ENCODE results near the gene NRIP3.

NRIP3 gene

GRCh38 chr11:9037046-9037780 is 33.4 kb upstream of the NRIP3 start:
- no peak for TF ChIP-seq CTCF (IDR thresholded peaks at IDR 0.05; ENCODE audit: borderline replicate concordance, control extremely low read depth, extremely low read depth, insufficient read depth, missing control alignments)
- in situ Hi-C loops (cut with MboI; ENCODE audit: low sequenced_read_pairs, unreplicated experiment): no loop called here
- DNase-seq (ENCODE audit: low spot score): no peak

GRCh38 chr11:9030601-9031000 is 26.8 kb upstream of the NRIP3 start:
- DNase-seq (ENCODE audit: low spot score): no peak
- in situ Hi-C loops (cut with MboI; ENCODE audit: low sequenced_read_pairs, unreplicated experiment): no loop called here
- TF ChIP-seq CTCF (IDR thresholded peaks at IDR 0.05; ENCODE audit: borderline replicate concordance, control extremely low read depth, extremely low read depth, insufficient read depth, missing control alignments): no peak

DNA sequence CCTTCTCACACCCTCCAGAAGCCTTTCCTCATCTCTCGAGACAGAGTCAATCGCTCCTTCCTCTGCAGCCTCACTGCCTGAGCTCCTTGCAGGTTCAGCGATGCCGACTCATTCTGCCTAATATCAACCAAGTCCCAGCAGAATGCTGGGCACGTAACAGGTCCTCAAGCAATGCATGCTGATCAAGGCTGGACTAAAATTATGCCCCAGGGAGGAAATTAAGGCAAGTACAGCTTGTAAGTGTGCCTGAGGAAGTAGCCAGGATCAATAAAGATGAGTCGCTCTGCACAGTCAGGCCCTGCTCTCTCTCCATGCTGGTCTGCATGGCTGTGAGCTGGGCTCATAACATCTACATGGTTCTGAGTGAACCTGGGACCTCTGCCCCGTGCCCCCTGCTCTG is 25.6 kb upstream of the NRIP3 start:
- DNase-seq (ENCODE audit: low spot score): no peak
- in situ Hi-C loops (cut with MboI; ENCODE audit: low sequenced_read_pairs, unreplicated experiment): no loop called here
- TF ChIP-seq CTCF (IDR thresholded peaks at IDR 0.05; ENCODE audit: borderline replicate concordance, control extremely low read depth, extremely low read depth, insufficient read depth, missing control alignments): no peak

- no peak for TF ChIP-seq CTCF (IDR thresholded peaks at IDR 0.05; ENCODE audit: borderline replicate concordance, control extremely low read depth, extremely low read depth, insufficient read depth, missing control alignments)
- in situ Hi-C loops (cut with MboI; ENCODE audit: low sequenced_read_pairs, unreplicated experiment): no loop called here
- DNase-seq (ENCODE audit: low spot score): no peak
These were observed 24.8 kb upstream of the NRIP3 start for GRCh38 chr11:9028581-9028980.

DNA sequence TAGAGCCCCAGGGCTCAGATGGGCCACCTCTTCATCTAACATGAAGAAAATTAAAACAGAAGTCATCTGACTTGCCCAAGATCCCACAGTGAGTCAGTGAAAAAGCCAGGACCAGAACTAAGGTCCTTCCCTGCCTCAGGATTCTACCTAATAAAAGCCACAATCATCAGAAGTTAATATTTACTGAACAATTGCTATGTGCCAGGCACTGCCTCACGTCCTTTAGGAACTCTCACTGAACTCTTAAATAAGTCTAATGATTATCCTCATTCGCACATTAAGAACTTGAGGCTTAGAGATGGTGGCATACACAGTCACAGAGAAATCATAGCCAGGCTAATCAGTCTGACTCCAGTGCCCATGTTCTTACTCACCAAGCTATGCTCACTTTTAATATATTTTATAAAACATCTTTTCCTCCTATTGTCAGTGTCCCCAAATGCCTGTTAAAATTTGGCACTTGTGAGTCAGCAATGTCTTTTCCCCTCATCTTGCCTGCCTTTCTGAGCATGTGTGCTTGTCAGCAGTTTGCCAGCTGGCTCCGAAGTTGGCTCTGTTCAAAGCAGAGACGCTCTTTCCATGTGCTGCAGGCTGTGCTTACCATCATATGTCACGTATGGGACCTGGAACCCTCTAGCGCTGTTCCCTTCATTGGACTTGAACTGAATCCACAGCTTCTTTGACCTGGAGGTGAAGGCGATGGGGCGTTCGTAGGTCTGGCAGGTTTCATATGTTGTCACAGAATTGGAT is 21.5 kb upstream of the NRIP3 start:
- no peak for DNase-seq (ENCODE audit: low spot score)
- in situ Hi-C loops (cut with MboI; ENCODE audit: low sequenced_read_pairs, unreplicated experiment): no loop called here
- no peak for TF ChIP-seq CTCF (IDR thresholded peaks at IDR 0.05; ENCODE audit: borderline replicate concordance, control extremely low read depth, extremely low read depth, insufficient read depth, missing control alignments)

GRCh38 chr11:9022961-9023680 is 19.3 kb upstream of the NRIP3 start:
- in situ Hi-C loops (cut with MboI; ENCODE audit: low sequenced_read_pairs, unreplicated experiment): no loop called here
- no peak for DNase-seq (ENCODE audit: low spot score)
- TF ChIP-seq CTCF (IDR thresholded peaks at IDR 0.05; ENCODE audit: borderline replicate concordance, control extremely low read depth, extremely low read depth, insufficient read depth, missing control alignments): no peak

Measured in GM13976 (cell line).